ENCODE measurements around the gene TAS2R39.

GRCh38 chr7:143223784-143224183, 40.6 kb downstream of the TAS2R39 start:
- TF ChIP-seq POLR2A (IDR thresholded peaks at IDR 0.05) (no peak), CTCF (IDR thresholded peaks at IDR 0.05) (no peak)
